Caki2 (cell line): Measurements from ENCODE around the gene EVL. TPM values are rescaled to one million over a fixed set of nuclear protein-coding genes. Genes with fewer than 3 reads are reported as not detected.
A peak's percentile ranks its signal among the peaks of the same experiment; 100 is the strongest.
"Not testable (repeated sequence)": the region's sequence is repeated elsewhere in the genome, so short reads cannot be mapped to it uniquely, and the experiment has no call there.

Experiments used
- DNase-seq: peaks from one replicate; pipeline ENCODE4 v3.0.0-alpha.2; 2015; ENCODE audit warnings: low read depth
- in situ Hi-C: cut with HindIII; loops from 2 replicates; pipeline ENCODE4 v1.10.0; 2016; ENCODE audit warnings: low sequenced_read_pairs, low pct_unique_long_range_greater_than_20kb, mixed read lengths
- total RNA-seq: library from RNA; depleted of rRNA; stranded (reverse); fragments of >200 nt; shearing (Covaris generic); gene quantifications from 2 replicates; pipeline ENCODE4 v1.2.3, GENCODE V29; 2014; ENCODE audit warnings: low replicate concordance; rRNA removed

EVL gene, protein sequence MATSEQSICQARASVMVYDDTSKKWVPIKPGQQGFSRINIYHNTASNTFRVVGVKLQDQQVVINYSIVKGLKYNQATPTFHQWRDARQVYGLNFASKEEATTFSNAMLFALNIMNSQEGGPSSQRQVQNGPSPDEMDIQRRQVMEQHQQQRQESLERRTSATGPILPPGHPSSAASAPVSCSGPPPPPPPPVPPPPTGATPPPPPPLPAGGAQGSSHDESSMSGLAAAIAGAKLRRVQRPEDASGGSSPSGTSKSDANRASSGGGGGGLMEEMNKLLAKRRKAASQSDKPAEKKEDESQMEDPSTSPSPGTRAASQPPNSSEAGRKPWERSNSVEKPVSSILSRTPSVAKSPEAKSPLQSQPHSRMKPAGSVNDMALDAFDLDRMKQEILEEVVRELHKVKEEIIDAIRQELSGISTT
- 2.1 and 5.6 TPM in 2 replicates for total RNA-seq

DNA sequence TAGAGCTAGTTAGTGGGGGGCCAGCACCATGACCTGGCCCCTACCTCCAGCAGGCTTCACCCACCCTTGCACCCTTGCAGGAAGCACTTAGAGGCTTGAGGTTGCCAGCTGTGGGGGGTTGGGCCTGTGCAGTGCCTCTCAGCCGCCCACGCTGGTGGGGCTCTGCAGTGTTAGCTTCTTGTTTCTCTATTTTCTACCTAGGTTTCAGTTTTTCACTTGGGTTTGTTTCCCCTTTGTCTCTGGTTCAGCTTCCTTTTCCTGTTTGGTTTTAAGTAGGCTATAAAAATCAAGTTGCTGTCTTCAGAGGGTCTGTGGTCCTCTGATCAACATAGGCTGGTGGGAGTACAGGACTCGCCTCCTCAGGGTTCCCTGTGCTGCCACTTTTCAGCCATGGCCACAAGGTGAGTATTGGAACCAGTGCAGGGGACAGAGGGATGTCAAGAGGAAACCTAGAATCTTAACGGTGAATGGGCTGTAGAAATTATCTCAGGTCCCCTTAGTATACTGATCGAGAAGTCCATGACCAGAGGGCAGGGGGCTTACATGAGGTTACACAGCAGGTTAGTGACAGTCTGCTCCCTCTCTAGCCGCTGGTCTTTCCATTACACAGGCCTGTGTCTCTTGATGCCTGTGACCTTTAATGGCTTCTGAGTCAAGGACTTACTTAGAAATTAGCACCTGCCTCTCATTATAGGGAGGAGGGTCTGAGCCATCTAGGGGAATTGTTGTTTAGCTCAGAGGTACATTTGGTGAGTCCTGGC, at the start of gene EVL:
Gene EVL, plus strand, starts transcription at position 312 of the 761 bp plus-strand sequence. Its CDS starts 79 bp downstream, at position 391.
- in situ Hi-C loops, result no loop called here
- no peak for DNase-seq

DNA sequence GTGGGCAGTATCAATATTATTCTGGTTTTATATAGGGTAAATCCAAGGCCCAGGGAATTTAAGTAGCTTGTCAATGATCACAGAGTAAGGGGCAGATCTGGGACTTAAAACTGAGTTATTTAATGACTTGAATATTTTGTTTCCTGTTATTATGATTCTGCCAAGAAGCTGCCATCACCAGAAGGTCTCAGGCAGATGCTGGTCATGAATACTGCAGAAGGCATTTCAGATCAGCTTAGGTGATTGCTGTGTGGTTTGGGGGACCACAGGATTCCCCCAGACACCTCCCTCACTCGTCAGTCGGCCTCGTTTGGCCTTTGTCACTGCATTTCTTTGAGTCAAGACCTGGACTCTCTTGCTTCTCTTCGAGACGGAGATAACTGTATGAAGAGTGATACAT, 47.7 kb upstream of the EVL start:
- in situ Hi-C loops, result no loop called here
- no peak for DNase-seq

DNA sequence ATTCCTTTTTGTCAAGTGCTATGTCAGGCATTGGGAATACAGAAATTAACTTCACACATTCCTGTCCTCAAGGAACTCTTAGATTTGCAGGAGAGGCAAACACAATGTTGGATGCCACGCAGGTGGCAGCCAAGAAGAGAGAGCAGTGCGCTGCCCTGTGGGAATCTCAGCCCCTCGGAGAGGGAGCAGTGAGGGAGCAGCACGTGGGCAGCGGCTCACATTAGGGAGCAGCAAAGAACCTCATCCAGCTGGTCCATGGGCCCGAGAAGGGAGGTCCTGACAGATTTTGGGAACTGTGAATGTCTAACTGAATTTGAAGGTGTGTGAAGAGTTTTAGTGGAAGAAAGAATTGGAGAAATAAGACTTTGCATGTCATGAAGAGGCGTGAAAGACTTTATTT, 47.2 kb upstream of the EVL start:
- in situ Hi-C loops, result no loop called here
- DNase-seq, result no peak

- DNase-seq, result peak; percentile 14
- in situ Hi-C loops, result no loop called here
These were observed 46.7 kb upstream of the EVL start for GRCh38 chr14:100018482-100018881.

GRCh38 chr14:100019156-100019744, 46.0 kb upstream of the EVL start:
- no peak for DNase-seq
- in situ Hi-C loops, result no loop called here

DNA sequence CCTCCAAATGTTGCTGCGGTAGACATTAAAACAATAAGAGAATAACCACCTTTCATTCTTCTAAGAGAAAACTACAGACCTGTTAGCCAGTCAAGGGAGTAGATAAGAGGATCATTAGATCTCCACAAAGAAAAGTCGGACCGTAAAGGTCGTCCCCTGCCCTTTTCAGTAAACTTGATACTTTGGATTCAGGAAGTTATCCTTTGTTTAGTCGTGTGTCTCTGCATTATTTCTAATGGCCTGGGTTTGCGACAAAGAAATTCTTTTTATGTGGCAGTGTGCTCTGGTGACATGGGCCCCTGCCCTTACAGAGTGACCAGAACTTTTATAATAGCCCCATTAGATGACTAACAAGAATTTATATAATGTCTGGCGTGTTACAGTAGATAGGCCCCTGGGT, 44.6 kb upstream of the EVL start:
- DNase-seq, result no peak
- in situ Hi-C loops, result no loop called here

DNA sequence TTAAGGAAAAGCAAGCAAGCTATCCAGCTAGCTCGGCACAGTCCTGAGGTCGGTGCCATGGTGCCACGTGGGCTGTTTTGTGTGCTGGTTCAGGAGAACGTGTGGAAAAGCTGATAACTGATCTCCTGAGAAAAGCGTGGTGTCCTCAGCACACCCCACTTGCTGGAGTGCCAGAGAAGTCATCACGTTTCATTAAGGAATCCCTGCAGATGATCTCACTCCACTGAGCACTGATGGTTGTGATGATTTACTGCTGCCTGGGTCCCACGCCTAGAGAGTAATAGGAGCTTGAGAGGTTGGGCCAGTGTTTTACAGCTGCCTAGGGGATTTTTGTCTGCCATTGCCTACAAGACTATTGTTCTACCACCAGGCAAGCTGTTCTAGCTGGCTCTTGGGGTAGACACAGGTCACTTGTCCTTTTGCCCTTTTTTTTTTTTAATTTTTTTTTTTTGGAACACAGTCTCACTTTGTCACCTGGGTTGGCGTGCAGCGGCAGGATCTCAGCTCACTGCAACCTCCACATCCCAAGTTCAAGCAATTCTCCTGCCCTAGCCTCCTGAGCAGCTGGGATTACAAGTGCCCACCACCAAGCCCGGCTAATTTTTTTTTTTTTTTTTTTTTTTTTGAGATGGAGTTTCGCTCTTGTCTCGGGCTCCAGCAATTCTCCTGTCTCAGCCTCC, 42.3 kb upstream of the EVL start:
- in situ Hi-C loops, result no loop called here
- peak; percentile 5 for DNase-seq

- in situ Hi-C loops, result no loop called here
- DNase-seq, result peak; percentile 12
These were observed 40.1 kb upstream of the EVL start for GRCh38 chr14:100025111-100025510.

GRCh38 chr14:100027771-100028490, 37.3 kb upstream of the EVL start:
- in situ Hi-C loops, result no loop called here
- no peak for DNase-seq

GRCh38 chr14:100028990-100029677, 36.1 kb upstream of the EVL start:
- peak; percentile 16 for DNase-seq
- in situ Hi-C loops, result no loop called here

DNA sequence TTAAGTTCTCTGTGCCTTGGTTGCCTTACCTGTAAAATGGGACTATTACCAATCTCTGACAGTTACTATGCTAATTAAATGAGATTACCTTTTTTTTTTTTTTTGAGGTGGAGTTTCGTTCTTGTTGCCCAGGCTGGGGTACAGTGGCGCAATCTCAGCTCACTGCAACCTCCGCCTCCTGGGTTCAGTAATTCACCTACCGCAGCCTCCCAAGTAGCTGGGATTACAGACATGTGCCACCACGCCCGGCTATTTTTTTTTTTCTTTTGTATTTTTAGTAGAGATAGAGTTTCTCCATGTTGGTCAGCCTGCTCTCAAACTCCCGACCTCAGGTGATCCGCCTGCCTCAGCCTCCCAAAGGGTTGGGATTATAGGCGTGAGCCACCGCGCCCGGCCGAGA, 35.2 kb upstream of the EVL start:
- in situ Hi-C loops, DNase-seq: not testable (repeated sequence)

GRCh38 chr14:100030452-100031153, 34.6 kb upstream of the EVL start:
- in situ Hi-C loops, result no loop called here
- DNase-seq, result peak; percentile 9

DNA sequence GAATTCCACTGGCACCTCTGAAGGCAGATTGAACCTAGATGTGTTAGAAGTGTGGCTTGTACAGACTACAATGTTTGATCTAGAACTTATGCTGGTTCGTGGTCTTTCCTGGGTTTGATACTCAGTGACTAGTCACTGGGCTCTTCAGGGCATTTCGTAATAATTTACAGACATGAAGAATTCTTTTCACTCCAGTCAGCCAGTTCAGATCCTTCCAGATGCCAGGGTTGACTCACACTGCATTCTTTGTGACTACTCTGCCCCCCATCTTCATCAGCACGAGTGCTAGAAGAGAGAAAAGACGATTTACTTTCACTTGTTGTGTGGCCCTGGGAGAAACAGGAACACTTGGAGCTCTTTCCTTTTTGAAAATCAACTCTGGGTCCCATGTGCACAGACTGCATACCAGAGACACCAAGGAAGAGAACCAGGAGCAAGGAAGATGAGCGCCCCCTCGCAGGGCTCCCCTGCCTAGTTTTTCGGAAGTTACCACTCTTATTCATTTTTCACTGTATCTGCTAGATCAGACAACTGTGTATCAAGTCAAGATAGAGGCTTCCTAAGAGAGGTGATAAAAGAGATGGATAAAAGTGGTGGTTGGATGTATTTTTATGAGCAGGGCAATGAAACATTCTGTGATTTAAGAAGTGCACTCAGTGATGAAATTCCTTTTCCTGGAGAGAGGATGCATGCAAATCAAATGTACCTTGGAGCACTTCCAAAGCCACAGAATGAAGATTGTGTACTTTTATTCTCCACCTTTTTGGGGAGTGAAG, 33.5 kb upstream of the EVL start:
- in situ Hi-C loops, result no loop called here
- peak; percentile 83 for DNase-seq

DNA sequence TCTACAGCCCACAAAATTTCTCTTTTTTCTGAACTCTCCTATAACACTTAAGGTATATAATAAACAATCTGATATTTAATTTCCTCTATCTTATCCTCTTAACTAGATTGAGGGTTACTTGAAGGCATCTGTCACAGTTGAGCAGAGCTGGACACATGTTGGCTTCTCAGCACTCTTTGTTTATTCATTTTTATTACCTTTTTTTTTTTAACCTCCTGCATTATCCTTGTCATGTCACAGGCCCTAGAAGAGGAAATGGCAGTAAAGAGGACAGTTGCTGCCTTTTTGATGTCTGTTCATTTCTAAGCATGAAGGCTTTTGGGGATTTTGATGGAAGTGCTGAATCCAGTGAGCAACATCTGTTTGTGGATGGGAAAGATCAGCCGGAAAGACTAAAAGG, 32.5 kb upstream of the EVL start:
- in situ Hi-C loops, result no loop called here
- DNase-seq, result peak; percentile 66

GRCh38 chr14:100033347-100034075, 31.7 kb upstream of the EVL start:
- in situ Hi-C loops, result no loop called here
- no peak for DNase-seq

DNA sequence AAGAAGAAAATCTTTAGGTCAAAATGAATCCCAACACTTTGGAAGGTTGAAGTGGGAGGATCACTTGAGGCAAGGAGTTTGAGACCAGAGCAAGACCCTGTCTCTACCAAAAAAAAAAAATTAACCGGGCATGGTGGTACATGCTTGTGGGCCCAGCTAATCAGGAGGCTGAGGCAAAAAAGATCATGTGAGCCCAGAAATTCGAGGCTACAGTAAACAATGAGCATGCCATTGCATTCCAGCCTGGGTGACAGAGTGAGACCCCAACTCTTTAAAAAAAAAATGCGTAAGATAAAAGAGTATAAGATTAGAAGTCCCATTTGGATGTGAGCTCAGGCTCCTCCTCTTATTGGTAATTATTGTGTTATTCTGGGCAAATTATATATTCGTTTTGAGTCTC, 30.8 kb upstream of the EVL start:
- no peak for DNase-seq
- in situ Hi-C loops, result no loop called here
